Stimulated activated CD4-positive, alpha-beta T cell treated with anti-CD3 and anti-CD28 coated beads, Interleukin-1b, Interleukin-23, amount 100 ng/mL, for 24 hours (primary cell): ENCODE measurements around the gene PEF1.

ENCODE experiments used
- DNase-seq, 4 experiments: peaks; one replicate each; pipeline ENCODE4 v3.0.0-alpha.2; 2020; ENCODE audit warnings: low read depth in 4 of 4, low spot score in 1 of 4

Gene PEF1

DNA sequence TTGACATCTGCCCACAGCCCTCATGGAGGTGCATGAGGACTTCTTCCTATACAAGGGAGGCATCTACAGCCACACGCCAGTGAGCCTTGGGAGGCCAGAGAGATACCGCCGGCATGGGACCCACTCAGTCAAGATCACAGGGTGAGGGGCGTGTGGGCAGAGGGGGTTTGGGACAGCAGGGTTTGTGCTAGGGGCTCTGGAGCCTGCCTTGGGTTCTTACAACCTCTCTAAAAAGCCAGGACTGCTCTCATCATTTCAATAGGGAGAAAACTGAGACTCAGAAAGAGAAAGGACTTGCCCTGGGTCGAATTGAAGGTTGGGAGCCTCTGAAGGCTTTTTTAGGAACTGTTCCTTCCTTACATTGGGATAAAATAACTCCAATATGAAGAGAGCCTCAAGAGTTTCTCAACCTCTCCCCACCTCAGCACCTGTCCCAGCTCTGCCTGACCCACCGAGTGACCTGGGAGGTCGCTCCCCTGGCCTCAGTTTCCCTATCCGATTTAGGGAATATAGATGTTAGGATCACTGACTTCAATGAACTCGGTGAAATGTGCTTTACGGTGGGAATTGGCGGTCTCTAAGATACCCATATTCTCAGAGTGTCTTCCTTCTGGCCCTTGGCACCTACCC lies 58.8 kb downstream of the PEF1 start:
- no peak for DNase-seq

- no peak for DNase-seq
These were observed 59.6 kb downstream of the PEF1 start for GRCh38 chr1:31584869-31585735.

DNA sequence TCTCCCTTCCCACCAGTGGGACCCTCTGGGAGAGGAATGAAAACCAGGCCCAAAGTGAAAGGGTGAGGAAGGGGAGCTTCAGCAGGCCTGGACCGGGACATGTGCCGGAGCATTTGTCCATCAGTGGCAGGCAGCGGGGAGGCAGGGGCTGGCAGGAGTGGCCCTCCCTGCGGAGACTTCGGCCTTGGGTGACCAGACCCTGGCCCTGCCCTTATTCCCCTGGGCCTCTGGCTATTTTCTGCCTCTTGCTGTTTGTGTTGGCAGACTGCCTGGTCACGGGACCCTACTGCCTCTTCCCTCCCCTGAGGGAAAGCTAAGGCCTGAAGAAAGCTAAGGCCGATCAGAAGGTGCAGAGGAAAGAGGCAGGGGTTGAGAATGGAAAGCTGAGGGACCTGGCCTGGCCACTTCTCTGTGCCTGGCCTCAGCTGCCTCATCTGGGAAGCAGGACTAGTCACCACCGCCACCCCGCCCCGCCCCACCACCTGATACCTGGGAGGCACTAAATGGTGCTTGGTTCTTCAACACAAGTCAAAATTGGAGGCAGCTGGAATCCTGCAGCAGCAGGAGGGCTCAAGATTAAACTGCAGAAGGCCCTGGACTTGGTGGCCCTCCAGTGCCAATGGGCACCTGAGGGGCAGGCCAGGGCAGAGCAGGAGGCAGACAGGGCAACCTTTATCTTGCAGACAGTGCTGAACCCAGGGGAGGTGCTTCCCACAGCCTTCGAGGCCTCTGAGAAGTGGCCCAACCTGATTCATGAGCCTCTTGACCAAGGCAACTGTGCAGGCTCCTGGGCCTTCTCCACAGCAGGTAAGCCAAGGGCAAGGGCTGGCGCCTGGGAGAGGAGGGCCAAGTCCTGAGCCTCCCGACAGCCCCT lies 60.4 kb downstream of the PEF1 start:
- DNase-seq = no peak

- DNase-seq = no peak
These were observed 61.3 kb downstream of the PEF1 start for GRCh38 chr1:31583082-31583994.

GRCh38 chr1:31581821-31582810 lies 62.6 kb downstream of the PEF1 start:
- no peak for DNase-seq

DNA sequence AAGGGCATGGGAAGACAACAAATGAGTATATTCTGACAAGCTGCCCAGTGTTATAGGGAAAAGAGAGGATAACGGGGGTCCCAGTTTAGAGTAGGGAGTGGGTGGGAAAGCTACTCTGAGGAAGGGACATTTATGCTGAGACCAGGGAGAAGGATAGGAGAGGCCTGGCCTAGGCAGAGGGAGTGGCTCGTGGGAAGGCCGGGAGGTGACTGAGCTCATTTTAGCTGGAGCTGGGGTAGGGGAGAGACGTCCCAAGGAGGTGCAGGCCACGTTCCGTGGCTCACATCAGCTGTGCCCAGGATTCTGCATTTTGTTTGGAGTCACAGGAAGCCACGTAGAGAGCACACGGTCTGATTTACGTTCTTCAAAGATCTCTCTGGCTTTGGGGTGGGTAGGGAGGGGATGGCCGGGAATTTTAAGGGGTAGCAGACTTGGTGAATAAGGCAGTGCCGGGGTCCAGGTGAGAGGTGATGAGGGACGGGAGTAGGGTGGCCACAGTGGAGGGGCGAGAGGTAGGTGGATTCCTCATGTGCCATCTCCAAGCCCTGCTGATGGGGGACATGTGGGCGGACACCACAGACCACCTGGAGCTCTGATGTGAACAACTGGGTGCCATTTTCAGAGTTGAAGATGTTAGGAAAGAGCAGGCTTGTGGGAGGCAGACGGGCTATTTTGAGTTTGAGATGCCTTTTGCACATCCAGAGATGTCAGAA lies 63.6 kb downstream of the PEF1 start:
- no peak for DNase-seq

- no peak for DNase-seq
These were observed 64.2 kb downstream of the PEF1 start for GRCh38 chr1:31580513-31580870.
